HG03103 (cell line): ENCODE data around the gene CALCOCO1.
"Not testable (repeated sequence)": the region's sequence is repeated elsewhere in the genome, so short reads cannot be mapped to it uniquely, and the experiment has no call there.

ENCODE experiments used
- ATAC-seq: cut with Tn5 transposase; IDR thresholded peaks from one replicate; pipeline ENCODE4 v1.9.1; 2021; ENCODE audit warnings: low read depth; ENCODE audit not compliant: unreplicated experiment

Gene CALCOCO1

GRCh38 chr12:53735556-53735955 is 8.3 kb upstream of the CALCOCO1 start:
- ATAC-seq, result no peak

- ATAC-seq, result no peak
These were observed 7.2 kb upstream of the CALCOCO1 start for GRCh38 chr12:53734425-53734824.

DNA sequence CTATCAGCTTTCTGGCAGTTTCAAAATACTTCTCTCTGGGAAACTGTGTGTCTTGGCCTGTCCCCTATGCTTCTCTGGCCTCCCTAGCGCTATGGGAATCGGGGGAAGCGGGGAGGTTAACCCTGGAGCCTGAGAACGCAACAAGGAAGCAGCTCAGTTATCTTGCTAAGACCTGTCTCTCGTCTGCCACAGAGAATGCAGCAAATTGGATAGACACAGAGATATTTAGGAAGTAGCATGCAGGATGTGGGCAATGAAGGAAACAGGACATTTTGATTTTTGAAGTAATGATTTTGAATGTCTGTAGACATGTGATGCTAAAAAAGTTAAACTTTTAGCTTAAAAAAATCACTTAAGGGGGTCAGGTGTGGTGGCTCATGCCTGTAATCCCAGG is 6.6 kb upstream of the CALCOCO1 start:
- ATAC-seq, result no peak

GRCh38 chr12:53733051-53733806 is 6.0 kb upstream of the CALCOCO1 start:
- ATAC-seq, result no peak

- ATAC-seq, result no peak
These were observed 2.4 kb upstream of the CALCOCO1 start for GRCh38 chr12:53729644-53730043.

DNA sequence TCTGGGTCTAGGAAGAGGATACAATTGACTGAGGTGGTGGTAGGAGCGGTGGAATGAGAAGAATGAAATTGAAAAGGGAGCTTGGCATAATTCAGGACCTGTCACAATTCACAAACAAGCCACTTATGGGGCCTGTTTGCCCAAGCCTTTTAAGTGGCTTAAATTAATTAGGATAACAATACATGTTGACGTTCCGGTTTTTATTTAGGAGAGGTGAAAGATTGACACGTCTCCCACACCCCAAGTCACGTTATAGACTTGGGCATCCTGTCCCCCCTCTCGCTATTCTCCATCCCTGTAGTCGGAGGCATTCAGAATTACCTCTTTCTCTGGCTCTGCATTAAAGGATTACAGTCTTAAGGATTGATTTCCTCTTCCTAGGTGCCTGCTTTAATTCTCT is 954 bp upstream of the CALCOCO1 start:
- ATAC-seq, result no peak

- ATAC-seq, result no peak
These were observed 324 bp downstream of the CALCOCO1 start for GRCh38 chr12:53726946-53727309.

DNA sequence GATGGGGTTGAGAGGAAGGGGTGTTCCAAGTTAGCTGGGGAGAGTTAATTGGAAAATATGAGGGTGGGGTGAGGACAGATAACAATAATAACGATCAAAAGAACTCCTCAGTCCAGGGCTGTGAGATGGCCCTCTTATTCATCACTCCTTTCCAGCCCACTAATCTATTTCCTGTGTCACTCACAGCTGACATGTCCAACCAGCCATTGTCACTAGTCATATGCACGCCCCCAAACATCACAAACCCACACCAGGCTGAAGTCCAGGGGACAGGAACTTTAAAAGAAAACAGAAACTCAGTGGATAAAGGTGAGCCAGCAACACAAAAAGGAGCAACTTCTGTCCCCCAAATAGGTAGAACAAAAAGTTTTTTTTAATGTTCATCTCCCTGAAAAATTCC is 911 bp downstream of the CALCOCO1 start:
- ATAC-seq, result no peak

DNA sequence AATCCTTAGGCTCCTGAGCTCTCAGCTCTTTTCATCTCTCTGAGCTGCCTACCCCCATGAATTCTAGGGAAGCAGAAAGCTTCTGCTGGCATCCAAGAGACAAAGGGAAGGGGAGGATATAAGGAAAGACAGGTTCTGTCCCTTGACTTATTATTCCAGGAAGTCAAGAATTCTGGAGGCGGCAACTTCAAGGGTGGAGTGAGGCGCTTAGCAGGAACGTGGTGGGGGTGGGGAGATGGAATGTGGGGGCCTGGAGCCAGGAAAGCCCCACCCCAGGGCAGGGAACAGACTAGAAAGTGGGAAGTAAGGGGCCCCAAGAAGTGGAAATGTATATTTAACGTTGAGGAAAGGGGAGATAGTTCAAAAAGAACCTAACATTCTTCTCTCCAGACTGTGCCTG is 1.4 kb downstream of the CALCOCO1 start:
- no peak for ATAC-seq

- ATAC-seq, result no peak
These were observed 4.7 kb downstream of the CALCOCO1 start for GRCh38 chr12:53722450-53723041.

- no peak for ATAC-seq
These were observed 6.3 kb downstream of the CALCOCO1 start for GRCh38 chr12:53720946-53721345.

DNA sequence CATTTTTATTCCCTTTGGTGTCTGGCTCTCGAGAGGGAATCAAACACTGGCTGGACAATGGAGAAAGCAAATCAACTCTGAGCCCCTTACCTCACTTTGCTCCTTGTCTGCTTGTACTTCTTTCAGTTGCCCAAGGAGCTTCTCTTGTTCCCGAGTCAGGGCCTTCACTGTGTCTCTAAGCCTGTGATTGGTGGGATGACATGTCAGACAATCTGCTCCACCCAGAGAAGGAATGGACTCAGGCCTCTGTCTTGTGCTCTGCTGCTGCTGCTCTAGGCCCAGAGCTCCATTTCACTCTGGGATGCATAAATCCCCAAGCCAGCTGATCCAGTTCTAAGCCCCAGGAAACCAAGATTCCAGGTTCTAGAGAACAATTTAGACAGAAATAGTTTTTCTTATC is 7.6 kb downstream of the CALCOCO1 start:
- no peak for ATAC-seq

GRCh38 chr12:53718567-53718966 is 8.7 kb downstream of the CALCOCO1 start:
- ATAC-seq, result not testable (repeated sequence)

- no peak for ATAC-seq
These were observed 9.9 kb downstream of the CALCOCO1 start for GRCh38 chr12:53717319-53717718.

- no peak for ATAC-seq
These were observed 13.2 kb downstream of the CALCOCO1 start for GRCh38 chr12:53714004-53714403.

GRCh38 chr12:53713516-53713915 is 13.7 kb downstream of the CALCOCO1 start:
- ATAC-seq, result no peak

- no peak for ATAC-seq
These were observed 15.1 kb downstream of the CALCOCO1 start for GRCh38 chr12:53712059-53712643.

GRCh38 chr12:53710091-53710490 is 17.2 kb downstream of the CALCOCO1 start:
- no peak for ATAC-seq

DNA sequence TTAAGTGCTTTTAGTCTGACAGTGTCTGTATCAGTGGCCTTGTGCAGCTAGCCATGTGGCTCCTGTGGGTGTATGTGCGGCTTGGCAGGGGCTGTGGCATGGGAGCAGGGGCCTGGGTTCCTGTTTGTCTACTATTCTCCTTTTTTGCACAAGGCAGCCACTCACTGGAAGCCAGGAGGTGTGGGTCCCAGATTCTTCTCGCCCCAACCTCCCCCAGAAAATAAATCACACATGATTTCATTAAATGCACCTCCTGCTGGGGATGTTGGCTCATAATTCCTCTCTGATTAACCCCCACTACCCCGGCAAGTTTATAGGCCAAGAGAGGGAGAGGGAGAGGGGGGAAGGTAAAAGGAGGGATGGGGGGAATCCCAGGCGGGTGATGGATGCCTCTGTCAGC is 17.6 kb downstream of the CALCOCO1 start:
- ATAC-seq, result no peak

GRCh38 chr12:53706080-53706479 is 21.2 kb downstream of the CALCOCO1 start:
- ATAC-seq, result no peak

DNA sequence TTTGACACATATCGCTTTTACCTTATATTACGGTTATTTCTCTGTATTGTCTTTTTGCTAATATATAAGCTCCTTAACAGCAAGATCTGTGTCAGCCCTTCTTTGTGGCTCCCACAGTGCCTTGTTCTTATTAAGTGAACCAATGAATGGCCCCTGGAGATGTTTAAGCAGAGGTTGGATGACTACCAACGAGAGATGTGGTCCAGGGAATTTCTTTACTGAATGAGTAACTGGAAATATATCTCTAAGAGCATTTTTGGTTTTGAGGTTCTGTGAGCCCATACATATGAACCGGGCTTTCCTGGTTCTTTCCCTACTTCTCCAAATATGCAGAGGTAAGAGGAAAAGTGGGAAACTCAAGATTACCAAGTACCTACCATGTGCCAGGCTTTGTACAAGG is 23.5 kb downstream of the CALCOCO1 start:
- no peak for ATAC-seq
